CD14-positive monocyte (primary cell): Measurements from ENCODE around the gene HSPA1B. TPM values are rescaled to one million over a fixed set of nuclear protein-coding genes. Genes with fewer than 3 reads are reported as not detected.

Experiments
- DNase-seq, 3 donors: peaks; one replicate each; pipeline ENCODE4 v3.0.0-alpha.2; 2011 to 2022
- H2AFZ ChIP-seq: 2 replicates; pipeline ENCODE4 v1.6.0; 2012; ENCODE audit warnings: mild to moderate bottlenecking, low read depth, low read length, inconsistent platforms; ENCODE audit not compliant: insufficient read depth, poor library complexity, severe bottlenecking
- H3K27ac ChIP-seq, 2 donors: 1 replicate in 1 of 2; 2 replicates in 1 of 2; pipeline ENCODE4 v1.5.1; 2012 to 2013; ENCODE audit warnings: low read length in 2 of 2, control low read depth in 1 of 2, inconsistent platforms in 1 of 2, low read depth in 1 of 2, mild to moderate bottlenecking in 1 of 2
- H3K27me3 ChIP-seq, 2 donors: one replicate each; pipeline versions ENCODE4 v1.6.0 to v1.6.1; 2011 to 2013; ENCODE audit warnings: low read length in 2 of 2; ENCODE audit not compliant: control insufficient read depth in 2 of 2, insufficient read depth in 2 of 2
- H3K36me3 ChIP-seq, 2 donors: replicated peaks in 1 of 2; 1 replicate in 1 of 2; 2 replicates in 1 of 2; pipeline versions ENCODE4 v1.5.1 to v1.6.1; 2012 to 2013; ENCODE audit warnings: low read length in 2 of 2, control low read depth in 1 of 2, inconsistent platforms in 1 of 2, mild to moderate bottlenecking in 1 of 2; ENCODE audit not compliant: insufficient read depth in 2 of 2, control insufficient read depth in 1 of 2
- H3K4me1 ChIP-seq, 2 donors: 1 replicate in 1 of 2; 2 replicates in 1 of 2; pipeline versions ENCODE4 v1.5.1 to v1.6.1; 2012 to 2013; ENCODE audit warnings: low read length in 2 of 2, control low read depth in 1 of 2, inconsistent platforms in 1 of 2, mild to moderate bottlenecking in 1 of 2, moderate library complexity in 1 of 2; ENCODE audit not compliant: insufficient read depth in 2 of 2, control insufficient read depth in 1 of 2
- H3K4me2 ChIP-seq: replicated peaks from 2 replicates; pipeline ENCODE3; 2012; ENCODE audit warnings: low read length, moderate library complexity, mild to moderate bottlenecking; ENCODE audit not compliant: poor library complexity, severe bottlenecking; ENCODE audit errors: extremely low read depth
- H3K4me3 ChIP-seq, 3 experiments: fragments of 200-600 bp in 1 of 3; sonication (generic) in 1 of 3; replicated peaks in 1 of 3; 1 replicate in 2 of 3; 2 replicates in 1 of 3; pipeline ENCODE4 v1.5.1; 2011 to 2013; ENCODE audit warnings: low read length in 3 of 3, mild to moderate bottlenecking in 3 of 3, control low read depth in 2 of 3, low read depth in 2 of 3, inconsistent platforms in 1 of 3, moderate library complexity in 1 of 3
- H3K79me2 ChIP-seq: 2 replicates; pipeline ENCODE4 v1.6.0; 2012; ENCODE audit warnings: mild to moderate bottlenecking, control low read depth, inconsistent platforms, low read length, moderate library complexity; ENCODE audit not compliant: insufficient read depth
- H3K9ac ChIP-seq: 2 replicates; pipeline ENCODE4 v1.6.0; 2017; ENCODE audit warnings: low read length, mild to moderate bottlenecking; ENCODE audit not compliant: insufficient read depth, poor library complexity, severe bottlenecking
- H3K9me3 ChIP-seq, 2 donors: replicated peaks in 1 of 2; 1 replicate in 1 of 2; 2 replicates in 1 of 2; pipeline versions ENCODE4 v1.5.1 to v1.6.1; 2012 to 2013; ENCODE audit warnings: low read length in 2 of 2, control low read depth in 1 of 2; ENCODE audit not compliant: control insufficient read depth in 1 of 2, insufficient read depth in 1 of 2
- H4K20me1 ChIP-seq: 2 replicates; pipeline ENCODE4 v1.6.0; 2012; ENCODE audit warnings: mild to moderate bottlenecking, low read length, control low read depth, moderate library complexity; ENCODE audit not compliant: insufficient read depth
- H3K27ac Mint-ChIP-seq, 7 donors: one replicate each; pipeline ENCODE4 v1.8.0; 2020; ENCODE audit warnings: mild to moderate bottlenecking in 7 of 7, mixed read lengths in 7 of 7, moderate library complexity in 6 of 7, inconsistent platforms in 2 of 7
- H3K27me3 Mint-ChIP-seq, 3 donors: one replicate each; pipeline ENCODE4 v1.8.0; 2021 to 2022; ENCODE audit warnings: low read depth in 3 of 3, mild to moderate bottlenecking in 3 of 3, mixed read lengths in 3 of 3, moderate library complexity in 3 of 3, inconsistent platforms in 1 of 3
- H3K36me3 Mint-ChIP-seq, 2 donors: one replicate each; pipeline ENCODE4 v1.8.0; 2020; ENCODE audit warnings: mixed read lengths in 2 of 2, inconsistent platforms in 1 of 2, mild to moderate bottlenecking in 1 of 2
- H3K4me1 Mint-ChIP-seq: one replicate; pipeline ENCODE4 v1.8.0; 2020; ENCODE audit warnings: mild to moderate bottlenecking, mixed read lengths
- H3K4me3 Mint-ChIP-seq, 2 donors: one replicate each; pipeline ENCODE4 v1.8.0; 2020; ENCODE audit warnings: mild to moderate bottlenecking in 2 of 2, mixed read lengths in 2 of 2, moderate library complexity in 1 of 2
- H3K9me3 Mint-ChIP-seq, 7 donors: one replicate each; pipeline ENCODE4 v1.8.0; 2020 to 2022; ENCODE audit warnings: mixed read lengths in 7 of 7, mild to moderate bottlenecking in 6 of 7, moderate library complexity in 6 of 7, inconsistent platforms in 2 of 7
- CTCF ChIP-seq: fragments of 200-600 bp; IDR thresholded peaks from one replicate; pipeline ENCODE4 v1.8.0; 2022; ENCODE audit warnings: antibody characterized with exemption, mild to moderate bottlenecking
- WGBS: methylation state at CpG from one replicate; pipeline ENCODE4 v1.1.5; 2013; ENCODE audit warnings: missing lambda C conversion rate; ENCODE audit not compliant: insufficient coverage; 5-methylcytosine and 5-hydroxymethylcytosine counted together
- intact Hi-C, 2 donors: fragments of 100-400 bp; cut with micrococcal nuclease; formaldehyde crosslinking; loops; one replicate each; pipeline versions ENCODE4 v1.15.0 to v1.15.1; 2023
- polyA plus RNA-seq, 3 donors: library from polyadenylated mRNA; depleted of rRNA in 1 of 3; unstranded in 2 of 3; stranded (reverse) in 1 of 3; fragments of 300-500 nt in 2 of 3; fragments of >200 nt in 1 of 3; fragmentation: Illumina TruSeq in 2 of 3; gene quantifications; 1 replicate in 2 of 3; 2 replicates in 1 of 3; pipeline ENCODE4 v1.2.3, GENCODE V29; 2012 to 2021

HSPA1B gene
- polyA plus RNA-seq, 3 donors = 3.4 to 81.4 (median 4.8) TPM

- no peaks in the 10 kb centered on the region for H3K4me1 Mint-ChIP-seq
- no peak overlapping the region for H2AFZ ChIP-seq
- H3K9me3 Mint-ChIP-seq = peaks cover 0 to 2% (median under 1%) of the 10 kb centered on the region in 7 donors
- no peaks in the 10 kb centered on the region for H3K79me2 ChIP-seq
- no peak overlapping the region for H3K27ac ChIP-seq
- peaks cover 0 to 3% (median 2%) of the 10 kb centered on the region in 3 donors for H3K27me3 Mint-ChIP-seq
- no peaks in the 10 kb centered on the region for H3K36me3 ChIP-seq
- peaks cover 2 to 3% of the 10 kb centered on the region in 2 donors for H3K36me3 Mint-ChIP-seq
- no peak overlapping the region for H3K9ac ChIP-seq
- no peak for DNase-seq
- no peak overlapping the region for H3K4me2 ChIP-seq
- no peak overlapping the region for H3K4me3 ChIP-seq
- H3K4me3 Mint-ChIP-seq = no peak overlapping the region
- no peak for TF ChIP-seq CTCF
- H3K27ac Mint-ChIP-seq = no peak overlapping the region
- H3K27me3 ChIP-seq = no peaks in the 10 kb centered on the region
- WGBS = 100% methylated on average over 1 of the region's 2 CpGs
- H4K20me1 ChIP-seq = no peaks in the 10 kb centered on the region
- intact Hi-C loops = no loop called here
- no peaks in the 10 kb centered on the region for H3K9me3 ChIP-seq
- H3K4me1 ChIP-seq = no peaks in the 10 kb centered on the region
Observed at GRCh38 chr6:31847276-31847978, 19.9 kb downstream of the HSPA1B start.

DNA sequence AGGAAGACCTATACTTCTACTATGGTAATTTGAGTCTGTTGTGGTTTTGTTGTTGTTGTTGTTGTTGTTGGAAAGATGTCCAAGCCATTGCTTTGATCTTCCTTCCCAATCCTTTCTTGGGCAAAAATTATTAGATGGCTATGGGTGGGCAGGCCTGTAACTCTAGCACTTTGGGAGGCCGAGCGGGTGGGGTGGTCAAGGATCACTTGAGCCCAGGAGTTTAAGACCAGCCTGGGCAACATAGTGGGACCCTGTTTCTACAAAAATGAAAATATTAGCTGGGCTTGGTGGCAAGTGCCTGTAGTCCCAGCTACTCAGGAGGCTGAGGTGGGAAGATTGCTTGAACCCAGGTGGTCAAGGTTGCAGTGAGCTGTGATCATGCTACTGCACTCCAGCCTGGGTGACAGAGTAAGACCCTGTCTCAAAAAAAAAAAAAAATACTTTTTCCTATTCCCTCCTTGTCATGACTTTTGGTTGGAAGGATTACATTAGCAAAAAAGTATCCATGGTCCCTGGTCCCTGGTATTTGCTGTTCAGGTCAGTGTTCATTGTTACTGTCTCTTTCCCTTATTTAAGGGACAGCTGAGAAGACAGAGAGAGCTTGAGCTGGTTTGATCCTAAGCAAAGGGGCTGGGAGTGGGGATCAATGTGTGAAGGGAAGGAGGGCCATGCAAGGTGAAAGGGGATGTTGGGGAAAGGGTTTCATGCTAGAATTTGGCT is 23.4 kb downstream of the HSPA1B start:
- DNase-seq = no peak
- H3K4me3 Mint-ChIP-seq = no peak overlapping the region
- peaks cover 0 to 10% (median 6%) of the 10 kb centered on the region in 7 donors for H3K9me3 Mint-ChIP-seq
- no peak overlapping the region for H3K27ac ChIP-seq
- no peak overlapping the region for H3K9ac ChIP-seq
- H2AFZ ChIP-seq = no peak overlapping the region
- H3K36me3 ChIP-seq = no peaks in the 10 kb centered on the region
- H3K27me3 ChIP-seq = no peaks in the 10 kb centered on the region
- H3K4me1 ChIP-seq = no peaks in the 10 kb centered on the region
- H3K79me2 ChIP-seq = no peaks in the 10 kb centered on the region
- H4K20me1 ChIP-seq = no peaks in the 10 kb centered on the region
- WGBS = 100% methylated on average over 2 of the region's 2 CpGs
- peaks cover 0 to 3% (median 2%) of the 10 kb centered on the region in 3 donors for H3K27me3 Mint-ChIP-seq
- peak overlapping the region in 2 of 7 donors; percentile 25 to 42 for H3K27ac Mint-ChIP-seq
- intact Hi-C loops = no loop called here
- no peak for TF ChIP-seq CTCF
- H3K4me3 ChIP-seq = no peak overlapping the region
- peaks cover 0 to 4% of the 10 kb centered on the region in 2 donors for H3K9me3 ChIP-seq
- no peak overlapping the region for H3K4me2 ChIP-seq
- no peaks in the 10 kb centered on the region for H3K4me1 Mint-ChIP-seq
- H3K36me3 Mint-ChIP-seq = peaks cover 0 to 13% of the 10 kb centered on the region in 2 donors
